GM23338 (cell line): ENCODE measurements around the gene MLLT3. TPM values are rescaled to one million over a fixed set of nuclear protein-coding genes. Genes with fewer than 3 reads are reported as not detected.

Source experiments
- ATAC-seq: fragments of 200-7000 bp; cut with Tn5 transposase; 3 replicates; pipeline ENCODE4 v1.9.1; 2020
- DNase-seq: peaks from one replicate; pipeline ENCODE4 v3.0.0-alpha.2; 2015; ENCODE audit warnings: low spot score
- H2AFZ ChIP-seq: fragments of 200-600 bp; sonication (generic); 2 replicates; pipeline ENCODE4 v1.8.0; 2016; ENCODE audit warnings: antibody characterized with exemption, mild to moderate bottlenecking, moderate library complexity
- H3F3A ChIP-seq: fragments of 200-600 bp; sonication (generic); replicated peaks from 2 replicates; pipeline ENCODE4 v1.8.0; 2017; ENCODE audit warnings: antibody characterized with exemption, mixed run types, low read depth
- H3K27ac ChIP-seq: fragments of 200-600 bp; sonication (generic); 2 replicates; pipeline ENCODE4 v1.6.1; 2016; ENCODE audit warnings: low read depth
- H3K27me3 ChIP-seq: fragments of 200-600 bp; sonication (generic); 2 replicates; pipeline ENCODE4 v1.8.0; 2016; ENCODE audit warnings: mild to moderate bottlenecking, mixed run types, moderate library complexity; ENCODE audit not compliant: insufficient read depth
- H3K36me3 ChIP-seq: fragments of 200-600 bp; sonication (generic); 2 replicates; pipeline ENCODE4 v1.8.0; 2016; ENCODE audit warnings: mild to moderate bottlenecking; ENCODE audit not compliant: insufficient read depth
- H3K4me1 ChIP-seq: fragments of 200-600 bp; sonication (generic); 2 replicates; pipeline ENCODE4 v1.8.0; 2016; ENCODE audit warnings: mild to moderate bottlenecking, moderate library complexity; ENCODE audit not compliant: insufficient read depth
- H3K4me2 ChIP-seq: fragments of 200-600 bp; sonication (generic); 2 replicates; pipeline ENCODE4 v1.7.1; 2017; ENCODE audit warnings: mixed run types
- H3K4me3 ChIP-seq: fragments of 200-600 bp; sonication (generic); 2 replicates; pipeline ENCODE4 v1.6.1; 2016; ENCODE audit warnings: mixed run types
- H3K79me2 ChIP-seq: fragments of 200-600 bp; sonication (generic); replicated peaks from 2 replicates; pipeline ENCODE4 v1.8.0; 2017; ENCODE audit warnings: mild to moderate bottlenecking; ENCODE audit not compliant: insufficient read depth
- H3K9me2 ChIP-seq: fragments of 200-600 bp; sonication (generic); 2 replicates; pipeline ENCODE4 v1.8.0; 2017; ENCODE audit not compliant: insufficient read depth
- H4K20me1 ChIP-seq: fragments of 200-600 bp; sonication (generic); replicated peaks from 2 replicates; pipeline ENCODE4 v1.8.0; 2017; ENCODE audit warnings: mild to moderate bottlenecking; ENCODE audit not compliant: insufficient read depth
- H3K27ac Mint-ChIP-seq: 2 replicates; pipeline ENCODE4 v1.8.0; 2020; ENCODE audit warnings: inconsistent platforms, mild to moderate bottlenecking, moderate library complexity, mixed read lengths
- H3K27me3 Mint-ChIP-seq: 3 replicates; pipeline ENCODE4 v1.8.0; 2022; ENCODE audit warnings: low read depth, mild to moderate bottlenecking, moderate library complexity, mixed read lengths, inconsistent platforms; ENCODE audit not compliant: insufficient read depth, poor library complexity
- H3K36me3 Mint-ChIP-seq: 3 replicates; pipeline ENCODE4 v1.8.0; 2021; ENCODE audit warnings: low read depth, mild to moderate bottlenecking, inconsistent platforms, moderate library complexity, mixed read lengths
- H3K4me1 Mint-ChIP-seq: 3 replicates; pipeline ENCODE4 v1.8.0; 2020; ENCODE audit warnings: mild to moderate bottlenecking, inconsistent platforms, mixed read lengths
- H3K4me3 Mint-ChIP-seq: 3 replicates; pipeline ENCODE4 v1.8.0; 2021; ENCODE audit warnings: moderate library complexity, mild to moderate bottlenecking, inconsistent platforms, mixed read lengths
- H3K9me3 Mint-ChIP-seq: 3 replicates; pipeline ENCODE4 v1.8.0; 2020; ENCODE audit warnings: moderate library complexity, mild to moderate bottlenecking, inconsistent platforms, mixed read lengths
- CREB1 ChIP-seq: fragments of 250-450 bp; sonication (Bioruptor Pico); IDR thresholded peaks from 2 replicates; pipeline ENCODE4 v1.5.0; 2020; ENCODE audit warnings: low read depth, mild to moderate bottlenecking, moderate library complexity
- ETS1 ChIP-seq: IDR thresholded peaks from 2 replicates; pipeline ENCODE4 v1.6.1; 2016; ENCODE audit warnings: antibody characterized with exemption
- JUNB ChIP-seq: IDR thresholded peaks from one replicate; pipeline ENCODE4 v1.6.1; 2016; ENCODE audit warnings: antibody characterized with exemption; ENCODE audit not compliant: unreplicated experiment
- NANOG ChIP-seq: IDR thresholded peaks from 2 replicates; pipeline ENCODE4 v1.6.1; 2016; ENCODE audit warnings: antibody characterized with exemption, borderline replicate concordance
- POLR2AphosphoS5 ChIP-seq: IDR thresholded peaks from 2 replicates; pipeline ENCODE4 v1.6.1; 2016; ENCODE audit warnings: antibody characterized with exemption, low read depth
- ZNF114 ChIP-seq: fragments of 250-450 bp; sonication (Bioruptor Pico); IDR thresholded peaks from 2 replicates; pipeline ENCODE4 v1.5.0; 2020; ENCODE audit warnings: mild to moderate bottlenecking, moderate library complexity
- ZNF331 ChIP-seq: fragments of 250-450 bp; sonication (Bioruptor Pico); IDR thresholded peaks from 2 replicates; pipeline ENCODE4 v1.5.0; 2020; ENCODE audit warnings: low read depth, mild to moderate bottlenecking, moderate library complexity
- ZNF462 ChIP-seq: fragments of 250-450 bp; sonication (Bioruptor Pico); IDR thresholded peaks from 2 replicates; pipeline ENCODE4 v1.5.0; 2020; ENCODE audit warnings: mild to moderate bottlenecking, moderate library complexity
- polyA plus RNA-seq: library from polyadenylated mRNA; unstranded; fragments of >200 nt; fragmentation: Nextera tagmentation; extraction: Ambion mirVana; gene quantifications from 2 replicates; pipeline ENCODE4 v1.2.1, GENCODE V29; 2016
- total RNA-seq: library from RNA; depleted of rRNA; stranded (reverse); fragments of >200 nt; shearing (Covaris generic); gene quantifications from 2 replicates; pipeline ENCODE4 v1.2.3, GENCODE V29; 2014

Gene MLLT3
- total and polyA plus RNA-seq, 2 experiments from 2014 or later = 7.5 to 9.5 TPM

- Mint-ChIP-seq H3K4me3 (no peak overlapping the region), H3K4me1 (peaks cover 4% of the 10 kb centered on the region; the same call in 2 of the 3 replicates), H3K27me3 (no peaks in the 10 kb centered on the region), H3K9me3 (no peaks in the 10 kb centered on the region), H3K27ac (no peak overlapping the region), H3K36me3 (no peaks in the 10 kb centered on the region)
- Histone ChIP-seq H2AFZ (no peak overlapping the region), H3K27ac (no peak overlapping the region), H4K20me1 (no peaks in the 10 kb centered on the region), H3K27me3 (no peaks in the 10 kb centered on the region), H3K79me2 (no peaks in the 10 kb centered on the region), H3K4me1 (no peaks in the 10 kb centered on the region), H3K4me3 (no peak overlapping the region), H3F3A (no peaks in the 10 kb centered on the region), H3K9me2 (no peaks in the 10 kb centered on the region), H3K4me2 (no peak overlapping the region), H3K36me3 (no peaks in the 10 kb centered on the region)
- no peak for ATAC-seq
- DNase-seq = no peak
- TF ChIP-seq CREB1 (no peak), ZNF114 (CRISPR knock-in tag) (no peak), ETS1 (no peak), ZNF462 (CRISPR knock-in tag) (no peak), NANOG (no peak), ZNF331 (CRISPR knock-in tag) (no peak), POLR2AphosphoS5 (no peak), JUNB (no peak)
Observed at GRCh38 chr9:20463823-20464222, 158.5 kb downstream of the MLLT3 start.
